Adipocyte (in vitro differentiated cells): ENCODE measurements around the gene MLLT6.

ENCODE experiments used
- DNase-seq: peaks from one replicate; pipeline ENCODE4 v3.0.0-alpha.2; 2015; ENCODE audit warnings: low read depth
- H3K27me3 ChIP-seq: replicated peaks from 2 replicates; pipeline ENCODE4 v1.7.0; 2013; ENCODE audit warnings: mild to moderate bottlenecking, low read length, moderate library complexity; ENCODE audit not compliant: control insufficient read depth, insufficient read depth
- H3K36me3 ChIP-seq: 2 replicates; pipeline ENCODE4 v1.7.0; 2013; ENCODE audit warnings: low read length, mild to moderate bottlenecking, moderate library complexity; ENCODE audit not compliant: control insufficient read depth, insufficient read depth, severe bottlenecking
- H3K4me1 ChIP-seq: 2 replicates; pipeline ENCODE4 v1.7.0; 2013; ENCODE audit warnings: mild to moderate bottlenecking, low read length, moderate library complexity; ENCODE audit not compliant: control insufficient read depth, insufficient read depth
- H3K4me3 ChIP-seq: 2 replicates; pipeline ENCODE4 v1.7.0; 2013; ENCODE audit warnings: mild to moderate bottlenecking, low read length, moderate library complexity
- H3K9ac ChIP-seq: 2 replicates; pipeline ENCODE4 v1.7.0; 2013; ENCODE audit warnings: mild to moderate bottlenecking, low read length, moderate library complexity
- H3K9me3 ChIP-seq: 2 replicates; pipeline ENCODE4 v1.7.0; 2013; ENCODE audit warnings: mild to moderate bottlenecking, low read length, moderate library complexity; ENCODE audit not compliant: control insufficient read depth

Gene MLLT6

GRCh38 chr17:38703742-38704605, 1.1 kb upstream of the MLLT6 start:
- peaks cover 6% of the 10 kb centered on the region for H3K36me3 ChIP-seq
- H3K27me3 ChIP-seq = no peaks in the 10 kb centered on the region
- H3K9ac ChIP-seq = peak overlapping the region; percentile 96
- peak; percentile 48 for DNase-seq
- peak overlapping the region; percentile 91 for H3K4me3 ChIP-seq
- H3K4me1 ChIP-seq = peaks cover 34% of the 10 kb centered on the region
- H3K9me3 ChIP-seq = no peaks in the 10 kb centered on the region

GRCh38 chr17:38705523-38705802, 390 bp downstream of the MLLT6 start:
- no peak for DNase-seq
- Histone ChIP-seq H3K9me3 (no peaks in the 10 kb centered on the region), H3K27me3 (no peaks in the 10 kb centered on the region), H3K4me1 (peaks cover 34% of the 10 kb centered on the region), H3K36me3 (peaks cover 16% of the 10 kb centered on the region), H3K9ac (peak overlapping the region; percentile 81), H3K4me3 (peak overlapping the region; percentile 90)

DNA sequence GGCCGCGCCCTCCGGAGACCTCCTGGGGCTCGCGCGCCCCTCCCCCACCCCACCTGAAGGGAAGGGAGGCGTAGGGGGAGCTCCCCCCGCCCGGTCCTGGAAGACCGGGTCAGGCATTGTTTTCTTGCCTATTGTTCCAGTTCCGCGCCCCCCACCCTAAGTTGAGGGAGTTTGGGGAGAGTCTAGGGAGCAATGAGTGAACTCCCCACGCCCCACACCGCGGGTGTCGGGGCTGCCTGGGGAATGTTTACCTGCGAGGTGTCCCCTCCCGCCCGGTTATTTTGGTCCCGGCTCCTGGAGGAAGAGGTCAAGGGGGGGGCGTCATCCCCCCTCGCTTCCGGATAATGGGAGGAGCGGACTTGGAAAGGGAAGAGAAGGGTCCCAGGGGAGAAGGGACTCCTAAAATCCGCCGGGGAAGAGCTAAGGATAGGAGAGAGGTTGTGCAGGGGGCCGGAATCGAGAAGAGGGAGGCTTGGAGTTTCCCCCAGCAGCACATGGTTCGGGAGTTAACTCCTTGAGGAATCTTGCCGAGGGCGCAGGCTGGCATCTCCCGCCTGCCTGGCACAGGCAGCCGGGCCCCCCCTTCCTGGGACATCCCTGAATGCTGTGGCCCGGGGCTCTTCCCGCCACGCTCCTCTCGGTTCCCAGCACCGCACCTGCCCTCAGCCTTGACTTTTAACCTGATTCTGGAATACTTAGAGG, 881 bp downstream of the MLLT6 start:
- peaks cover 34% of the 10 kb centered on the region for H3K4me1 ChIP-seq
- H3K27me3 ChIP-seq = no peaks in the 10 kb centered on the region
- peak overlapping the region; percentile 90 for H3K4me3 ChIP-seq
- H3K36me3 ChIP-seq = peaks cover 16% of the 10 kb centered on the region
- peak overlapping the region; percentile 81 for H3K9ac ChIP-seq
- peak; percentile 56 for DNase-seq
- H3K9me3 ChIP-seq = no peaks in the 10 kb centered on the region

DNA sequence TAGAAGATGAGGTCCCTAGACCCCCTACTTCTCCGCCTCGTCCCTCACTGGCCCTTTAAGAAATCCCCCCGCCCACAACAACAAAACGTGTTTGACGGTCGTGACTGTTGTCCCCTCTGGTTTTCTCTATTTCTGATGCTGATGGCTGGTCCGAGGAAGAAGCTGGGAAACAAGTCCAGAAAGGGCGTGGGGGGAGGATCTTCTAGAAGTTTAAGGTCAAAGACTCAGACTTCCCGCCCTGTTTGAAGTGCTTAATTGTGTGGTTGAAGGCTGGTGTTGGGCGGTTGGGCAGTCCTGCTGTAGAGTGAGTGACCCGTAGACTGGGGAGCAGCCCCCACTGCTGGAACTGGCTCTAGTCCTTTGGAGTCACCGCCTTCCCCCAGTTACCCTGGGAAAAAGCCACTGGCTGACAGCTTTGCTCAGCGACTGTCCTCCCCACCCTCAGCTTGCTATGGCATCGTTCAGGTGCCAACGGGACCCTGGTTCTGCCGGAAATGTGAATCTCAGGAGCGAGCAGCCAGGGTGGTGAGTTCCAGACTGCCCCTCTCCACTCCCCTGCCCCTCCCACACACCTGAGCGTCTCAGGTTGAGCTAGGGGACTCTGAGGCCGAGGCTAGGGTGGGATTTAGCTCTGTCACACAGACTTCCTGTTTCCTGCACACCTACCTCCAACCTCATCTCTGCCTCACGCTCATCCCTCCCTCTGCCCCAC, 1.6 kb downstream of the MLLT6 start:
- DNase-seq = peak; percentile 28
- Histone ChIP-seq H3K27me3 (no peaks in the 10 kb centered on the region), H3K9me3 (no peaks in the 10 kb centered on the region), H3K4me1 (peaks cover 27% of the 10 kb centered on the region), H3K36me3 (peaks cover 21% of the 10 kb centered on the region), H3K9ac (peak overlapping the region; percentile 81), H3K4me3 (peak overlapping the region; percentile 90)

DNA sequence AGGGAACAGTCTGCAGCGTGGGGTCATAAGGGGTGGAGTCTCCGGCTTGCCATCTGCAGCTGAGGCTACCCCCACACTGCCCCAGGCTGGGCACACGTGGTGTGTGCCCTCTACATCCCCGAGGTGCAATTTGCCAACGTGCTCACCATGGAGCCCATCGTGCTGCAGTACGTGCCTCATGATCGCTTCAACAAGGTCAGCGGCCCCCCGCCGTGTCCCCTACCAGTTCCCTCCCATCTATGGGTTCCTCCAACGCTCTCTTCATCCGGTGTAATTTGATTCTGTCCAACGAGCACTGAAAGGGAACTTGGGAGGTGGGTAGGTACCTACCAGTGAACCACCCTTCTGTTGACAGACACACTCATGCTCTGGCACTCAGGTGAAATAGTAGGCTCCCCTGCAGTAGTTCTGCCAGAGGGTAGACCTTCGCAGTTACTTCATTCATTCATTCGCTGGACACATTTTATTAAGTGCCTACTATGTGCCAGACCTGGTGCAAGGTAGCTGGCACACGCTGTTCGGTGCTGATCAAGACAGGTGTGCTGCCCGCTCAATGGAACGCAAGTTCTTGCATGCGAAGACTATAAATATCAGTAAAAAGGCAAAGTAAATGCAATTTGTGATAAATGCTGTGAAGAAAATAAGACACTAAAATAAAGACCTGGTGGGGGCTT, 2.7 kb downstream of the MLLT6 start:
- Histone ChIP-seq H3K27me3 (no peaks in the 10 kb centered on the region), H3K4me3 (no peak overlapping the region), H3K9me3 (no peaks in the 10 kb centered on the region), H3K36me3 (peaks cover 31% of the 10 kb centered on the region), H3K9ac (no peak overlapping the region), H3K4me1 (peaks cover 22% of the 10 kb centered on the region)
- no peak for DNase-seq

- Histone ChIP-seq H3K9me3 (no peaks in the 10 kb centered on the region), H3K4me3 (no peak overlapping the region), H3K27me3 (no peaks in the 10 kb centered on the region), H3K36me3 (peaks cover 44% of the 10 kb centered on the region), H3K4me1 (peaks cover 10% of the 10 kb centered on the region), H3K9ac (no peak overlapping the region)
- no peak for DNase-seq
Measured at GRCh38 chr17:38709104-38709820, 4.2 kb downstream of the MLLT6 start.

DNA sequence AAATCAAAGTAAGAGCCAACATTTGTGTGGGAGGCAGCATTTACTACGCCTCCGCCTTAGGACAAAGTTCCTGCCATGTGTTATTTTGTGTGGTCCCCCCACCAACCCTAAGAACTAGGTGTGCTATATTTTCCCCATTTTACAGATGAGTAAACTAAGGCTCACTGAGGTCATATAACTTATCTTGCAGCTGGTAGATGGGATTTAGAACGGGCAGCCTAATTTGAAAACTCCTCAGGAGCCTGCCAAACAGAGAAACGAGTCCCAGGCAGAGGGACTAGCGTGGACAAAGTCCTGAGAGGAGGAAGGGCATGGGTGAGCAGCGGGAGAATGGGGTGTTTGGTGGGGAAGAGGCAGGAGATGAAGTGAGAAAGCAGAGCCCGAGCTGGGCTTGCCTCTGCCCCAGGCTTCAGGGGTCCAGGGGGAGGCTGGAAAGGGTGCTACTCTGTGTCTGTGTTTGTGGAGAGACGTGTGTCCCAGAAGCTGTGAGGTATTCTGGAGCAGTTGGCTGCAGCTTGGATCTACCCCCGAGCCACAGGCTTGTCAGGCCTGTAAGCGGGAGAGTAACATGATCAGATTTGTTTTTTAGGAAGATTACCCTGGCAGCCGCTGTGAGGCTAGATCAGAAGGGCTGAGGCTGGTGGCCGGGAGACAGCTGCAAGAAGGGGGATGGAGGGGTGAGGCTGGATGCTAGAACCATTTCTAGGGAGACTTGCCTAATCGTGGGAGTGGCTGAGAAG, 5.0 kb downstream of the MLLT6 start:
- Histone ChIP-seq H3K36me3 (peaks cover 44% of the 10 kb centered on the region), H3K9ac (no peak overlapping the region), H3K4me3 (no peak overlapping the region), H3K4me1 (peaks cover 7% of the 10 kb centered on the region), H3K27me3 (no peaks in the 10 kb centered on the region), H3K9me3 (no peaks in the 10 kb centered on the region)
- no peak for DNase-seq

- Histone ChIP-seq H3K4me3 (no peak overlapping the region), H3K9me3 (no peaks in the 10 kb centered on the region), H3K27me3 (no peaks in the 10 kb centered on the region), H3K36me3 (peaks cover 46% of the 10 kb centered on the region), H3K4me1 (peaks cover 7% of the 10 kb centered on the region), H3K9ac (no peak overlapping the region)
- no peak for DNase-seq
Measured at GRCh38 chr17:38710604-38710962, 5.5 kb downstream of the MLLT6 start.

DNA sequence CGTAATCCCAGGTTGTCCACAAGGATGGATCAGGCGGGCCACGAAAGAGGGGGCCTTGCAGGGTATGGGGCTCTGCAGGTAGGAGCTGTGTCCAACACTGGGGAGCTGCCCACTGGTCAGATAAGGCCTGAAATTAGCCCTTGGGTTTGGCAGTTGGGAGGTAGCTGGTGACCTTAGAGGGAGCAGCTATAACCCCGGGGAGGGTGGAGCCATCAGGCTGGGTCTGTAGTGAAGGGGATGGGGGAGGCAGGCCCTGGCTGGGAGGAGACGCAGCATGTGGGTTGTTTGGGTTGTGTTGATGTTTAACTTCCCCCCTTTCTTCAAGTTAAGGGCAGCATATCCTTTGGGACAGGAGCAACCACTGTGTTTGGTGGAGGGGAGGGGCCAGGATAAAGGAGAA, 5.9 kb downstream of the MLLT6 start:
- no peak overlapping the region for H3K9ac ChIP-seq
- peaks cover 50% of the 10 kb centered on the region for H3K36me3 ChIP-seq
- H3K4me3 ChIP-seq = no peak overlapping the region
- no peaks in the 10 kb centered on the region for H3K9me3 ChIP-seq
- peaks cover 7% of the 10 kb centered on the region for H3K4me1 ChIP-seq
- DNase-seq = no peak
- H3K27me3 ChIP-seq = no peaks in the 10 kb centered on the region

DNA sequence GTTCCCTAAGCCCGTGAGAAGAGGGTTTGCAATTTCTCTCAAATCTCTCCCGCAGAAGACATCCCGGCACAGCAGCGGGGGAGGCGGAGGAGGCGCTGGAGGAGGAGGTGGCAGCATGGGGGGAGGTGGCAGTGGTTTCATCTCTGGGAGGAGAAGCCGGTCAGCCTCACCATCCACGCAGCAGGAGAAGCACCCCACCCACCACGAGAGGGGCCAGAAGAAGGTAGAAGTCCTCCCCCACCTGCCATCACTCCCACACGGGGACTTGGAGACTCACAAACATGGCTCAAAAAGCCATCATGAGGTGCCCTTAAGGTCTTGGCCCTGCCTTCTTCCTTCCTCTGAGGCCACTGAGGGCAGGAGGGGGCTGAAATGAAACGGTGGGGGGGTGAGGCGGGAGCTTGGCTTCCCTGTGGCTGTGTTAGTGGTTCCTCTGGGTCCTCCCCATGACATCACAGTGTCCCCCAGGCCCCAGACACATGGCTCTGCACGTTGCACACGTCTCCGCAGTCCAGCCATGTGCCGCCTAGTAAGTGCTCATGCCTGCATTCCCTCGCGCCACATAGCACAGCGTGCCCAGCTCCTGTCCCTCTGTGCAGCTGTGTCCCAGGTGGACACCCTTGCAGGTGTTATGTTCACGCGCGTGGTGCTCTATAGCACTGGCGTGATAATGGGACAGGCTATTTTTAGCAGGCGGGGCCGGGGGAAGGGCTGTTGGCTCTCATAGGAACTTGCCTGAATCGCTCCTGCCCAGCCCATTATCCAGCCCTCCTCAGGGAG, 6.9 kb downstream of the MLLT6 start:
- Histone ChIP-seq H3K4me3 (no peak overlapping the region), H3K9ac (no peak overlapping the region), H3K4me1 (no peaks in the 10 kb centered on the region), H3K27me3 (no peaks in the 10 kb centered on the region), H3K36me3 (peaks cover 60% of the 10 kb centered on the region), H3K9me3 (no peaks in the 10 kb centered on the region)
- DNase-seq = no peak
